Neural cell (in vitro differentiated cells): ENCODE measurements around the gene ADARB2.

Experiments used
- CTCF ChIP-seq: fragments of 450-650 bp; IDR thresholded peaks from 2 replicates; pipeline ENCODE4 v1.5.1; 2014; ENCODE audit warnings: antibody characterized with exemption, mild to moderate bottlenecking, moderate library complexity; ENCODE audit not compliant: poor library complexity, severe bottlenecking
- EP300 ChIP-seq: fragments of 450-650 bp; conservative IDR thresholded peaks from 2 replicates; pipeline ENCODE4 v1.6.1; 2014; ENCODE audit warnings: antibody characterized with exemption, mild to moderate bottlenecking, moderate library complexity; ENCODE audit not compliant: poor library complexity, severe bottlenecking
- EZH2 ChIP-seq: fragments of 200-600, 300-800 bp; shearing (Covaris generic), sonication (generic); IDR thresholded peaks from 2 replicates; pipeline ENCODE4 v1.6.1; 2014; ENCODE audit warnings: antibody characterized with exemption, low read length, borderline replicate concordance, mild to moderate bottlenecking; ENCODE audit not compliant: insufficient read depth, poor library complexity, severe bottlenecking
- MXI1 ChIP-seq: fragments of 450-650 bp; conservative IDR thresholded peaks from 2 replicates; pipeline ENCODE4 v1.6.1; 2014; ENCODE audit warnings: antibody characterized with exemption, mild to moderate bottlenecking; ENCODE audit not compliant: poor library complexity, severe bottlenecking
- POLR2AphosphoS5 ChIP-seq: IDR thresholded peaks from 2 replicates; pipeline ENCODE4 v1.6.1; 2012
- RAD21 ChIP-seq: fragments of 450-650 bp; conservative IDR thresholded peaks from 2 replicates; pipeline ENCODE4 v1.6.1; 2014; ENCODE audit warnings: antibody characterized with exemption, mild to moderate bottlenecking, moderate library complexity
- REST ChIP-seq: IDR thresholded peaks from 2 replicates; pipeline ENCODE4 v1.6.1; 2012; ENCODE audit warnings: borderline replicate concordance
- SMC3 ChIP-seq: fragments of 450-650 bp; conservative IDR thresholded peaks from 2 replicates; pipeline ENCODE4 v1.6.1; 2014; ENCODE audit warnings: antibody characterized with exemption, mild to moderate bottlenecking, moderate library complexity; ENCODE audit not compliant: poor library complexity

GRCh38 chr10:1654811-1655356 is 82.4 kb downstream of the ADARB2 start:
- TF ChIP-seq CTCF (no peak), EZH2 (no peak), RAD21 (no peak), SMC3 (no peak), EP300 (no peak), MXI1 (no peak), REST (no peak), POLR2AphosphoS5 (no peak)
